ENCODE results near the gene STAU1.
"Not testable (repeated sequence)": the region's sequence is repeated elsewhere in the genome, so short reads cannot be mapped to it uniquely, and the experiment has no call there.

Gene STAU1

GRCh38 chr20:49091104-49091503 is 97.0 kb downstream of the STAU1 start:
- H3K4me3 ChIP-seq (ENCODE audit: low read length) = no peak overlapping the region
- H3K9ac ChIP-seq (ENCODE audit: low read length) = no peak overlapping the region
- no peaks in the 10 kb centered on the region for H3K4me1 ChIP-seq (ENCODE audit: control insufficient read depth, insufficient read depth, low read length)
- no peaks in the 10 kb centered on the region for H3K9me3 ChIP-seq (ENCODE audit: control insufficient read depth, low read length)
- H3K36me3 ChIP-seq (ENCODE audit: control insufficient read depth, insufficient read depth, low read length, severe bottlenecking) = peaks cover 88% of the 10 kb centered on the region
- DNase-seq (ENCODE audit: low read depth) = no peak
- H3K27me3 ChIP-seq (replicated peaks; ENCODE audit: control insufficient read depth, insufficient read depth, low read length) = no peaks in the 10 kb centered on the region

- H3K36me3 ChIP-seq (ENCODE audit: control insufficient read depth, insufficient read depth, low read length, severe bottlenecking) = peaks cover 81% of the 10 kb centered on the region
- H3K27me3 ChIP-seq (replicated peaks; ENCODE audit: control insufficient read depth, insufficient read depth, low read length); H3K4me3 ChIP-seq (ENCODE audit: low read length); H3K4me1 ChIP-seq (ENCODE audit: control insufficient read depth, insufficient read depth, low read length); H3K9me3 ChIP-seq (ENCODE audit: control insufficient read depth, low read length); H3K9ac ChIP-seq (ENCODE audit: low read length); DNase-seq (ENCODE audit: low read depth): not testable (repeated sequence)
Observed at GRCh38 chr20:49082295-49082694, 105.8 kb downstream of the STAU1 start.

GRCh38 chr20:49078310-49078709 is 109.8 kb downstream of the STAU1 start:
- Histone ChIP-seq H3K27me3 (replicated peaks; ENCODE audit: control insufficient read depth, insufficient read depth, low read length) (no peaks in the 10 kb centered on the region), H3K36me3 (ENCODE audit: control insufficient read depth, insufficient read depth, low read length, severe bottlenecking) (peaks cover 85% of the 10 kb centered on the region), H3K4me1 (ENCODE audit: control insufficient read depth, insufficient read depth, low read length) (no peaks in the 10 kb centered on the region), H3K4me3 (ENCODE audit: low read length) (no peak overlapping the region), H3K9ac (ENCODE audit: low read length) (no peak overlapping the region), H3K9me3 (ENCODE audit: control insufficient read depth, low read length) (no peaks in the 10 kb centered on the region)
- DNase-seq (ENCODE audit: low read depth) = no peak

GRCh38 chr20:49074521-49074920 is 113.6 kb downstream of the STAU1 start:
- no peaks in the 10 kb centered on the region for H3K4me1 ChIP-seq (ENCODE audit: control insufficient read depth, insufficient read depth, low read length)
- H3K36me3 ChIP-seq (ENCODE audit: control insufficient read depth, insufficient read depth, low read length, severe bottlenecking) = peaks cover 86% of the 10 kb centered on the region
- H3K27me3 ChIP-seq (replicated peaks; ENCODE audit: control insufficient read depth, insufficient read depth, low read length) = no peaks in the 10 kb centered on the region
- no peak for DNase-seq (ENCODE audit: low read depth)
- no peaks in the 10 kb centered on the region for H3K9me3 ChIP-seq (ENCODE audit: control insufficient read depth, low read length)
- H3K4me3 ChIP-seq (ENCODE audit: low read length) = no peak overlapping the region
- no peak overlapping the region for H3K9ac ChIP-seq (ENCODE audit: low read length)
